Endodermal cell (in vitro differentiated cells): ENCODE measurements around the gene TARDBP. TPM values are rescaled to one million over a fixed set of nuclear protein-coding genes. Genes with fewer than 3 reads are reported as not detected.

Experiments used
- DNase-seq: peaks from one replicate; pipeline ENCODE4 v3.0.0-alpha.2; 2017
- H3K27ac ChIP-seq: 2 replicates; pipeline ENCODE4 v1.5.1; 2013; ENCODE audit warnings: mild to moderate bottlenecking, low read depth, low read length, moderate library complexity
- H3K27me3 ChIP-seq: 2 replicates; pipeline ENCODE4 v1.6.1; 2013; ENCODE audit warnings: mild to moderate bottlenecking, low read length, moderate library complexity; ENCODE audit not compliant: insufficient read depth, control insufficient read depth, poor library complexity, severe bottlenecking
- H3K36me3 ChIP-seq: 2 replicates; pipeline ENCODE4 v1.7.0; 2013; ENCODE audit warnings: mild to moderate bottlenecking, low read length, moderate library complexity; ENCODE audit not compliant: control insufficient read depth, insufficient read depth
- H3K4me1 ChIP-seq: one replicate; pipeline ENCODE4 v1.7.0; 2013; ENCODE audit warnings: low read length; ENCODE audit not compliant: control insufficient read depth, insufficient read depth
- H3K4me3 ChIP-seq: 2 replicates; pipeline ENCODE4 v1.5.1; 2013; ENCODE audit warnings: mild to moderate bottlenecking, low read length, moderate library complexity
- H3K9ac ChIP-seq: 2 replicates; pipeline ENCODE4 v1.6.1; 2013; ENCODE audit warnings: mild to moderate bottlenecking, low read length, moderate library complexity; ENCODE audit not compliant: poor library complexity, severe bottlenecking; ENCODE audit errors: extremely low read depth
- H3K9me3 ChIP-seq: 2 replicates; pipeline ENCODE4 v1.6.1; 2013; ENCODE audit warnings: mild to moderate bottlenecking, low read length, moderate library complexity; ENCODE audit not compliant: control insufficient read depth
- H3K27ac Mint-ChIP-seq: 2 replicates; pipeline ENCODE4 v1.8.0; 2020; ENCODE audit warnings: mixed read lengths
- H3K27me3 Mint-ChIP-seq: 2 replicates; pipeline ENCODE4 v1.8.0; 2021; ENCODE audit warnings: mild to moderate bottlenecking, mixed read lengths; ENCODE audit not compliant: insufficient read depth
- H3K36me3 Mint-ChIP-seq: 2 replicates; pipeline ENCODE4 v1.8.0; 2020; ENCODE audit warnings: low read depth, mixed read lengths
- H3K4me1 Mint-ChIP-seq: 2 replicates; pipeline ENCODE4 v1.8.0; 2020; ENCODE audit warnings: mixed read lengths
- H3K4me3 Mint-ChIP-seq: 2 replicates; pipeline ENCODE4 v1.8.0; 2020; ENCODE audit warnings: mild to moderate bottlenecking, moderate library complexity, mixed read lengths
- H3K9me3 Mint-ChIP-seq: 2 replicates; pipeline ENCODE4 v1.8.0; 2020; ENCODE audit warnings: mild to moderate bottlenecking, mixed read lengths
- WGBS, 2 experiments: methylation state at CpG; one replicate each; pipeline versions ENCODE4 v1.1.5 to v1.1.7; 2013; ENCODE audit warnings: missing lambda C conversion rate in 2 of 2, mixed read lengths in 1 of 2; ENCODE audit not compliant: insufficient coverage in 1 of 2, insufficient read length in 1 of 2; 5-methylcytosine and 5-hydroxymethylcytosine counted together
- total RNA-seq, 2 donors: library from RNA; stranded (reverse); fragmentation: NEBNext Ultra II Directional in 1 of 2; extraction: Animal tissue kit (Norgen Biotek cat#: 25700) in 1 of 2; gene quantifications; 2 replicates in 1 of 2; 3 replicates in 1 of 2; pipeline ENCODE4 v1.2.1, GENCODE V29; 2021
- TF ChIP-seq, protein P1 (sequence below): fragments of 200-600 bp; sonication (generic); conservative IDR thresholded peaks from 2 replicates; pipeline ENCODE4 v1.5.0; 2021; ENCODE audit warnings: antibody characterized with exemption, mild to moderate bottlenecking

Gene TARDBP
- total RNA-seq, 2 donors from 2014 or later: 203 to 216 TPM

DNA sequence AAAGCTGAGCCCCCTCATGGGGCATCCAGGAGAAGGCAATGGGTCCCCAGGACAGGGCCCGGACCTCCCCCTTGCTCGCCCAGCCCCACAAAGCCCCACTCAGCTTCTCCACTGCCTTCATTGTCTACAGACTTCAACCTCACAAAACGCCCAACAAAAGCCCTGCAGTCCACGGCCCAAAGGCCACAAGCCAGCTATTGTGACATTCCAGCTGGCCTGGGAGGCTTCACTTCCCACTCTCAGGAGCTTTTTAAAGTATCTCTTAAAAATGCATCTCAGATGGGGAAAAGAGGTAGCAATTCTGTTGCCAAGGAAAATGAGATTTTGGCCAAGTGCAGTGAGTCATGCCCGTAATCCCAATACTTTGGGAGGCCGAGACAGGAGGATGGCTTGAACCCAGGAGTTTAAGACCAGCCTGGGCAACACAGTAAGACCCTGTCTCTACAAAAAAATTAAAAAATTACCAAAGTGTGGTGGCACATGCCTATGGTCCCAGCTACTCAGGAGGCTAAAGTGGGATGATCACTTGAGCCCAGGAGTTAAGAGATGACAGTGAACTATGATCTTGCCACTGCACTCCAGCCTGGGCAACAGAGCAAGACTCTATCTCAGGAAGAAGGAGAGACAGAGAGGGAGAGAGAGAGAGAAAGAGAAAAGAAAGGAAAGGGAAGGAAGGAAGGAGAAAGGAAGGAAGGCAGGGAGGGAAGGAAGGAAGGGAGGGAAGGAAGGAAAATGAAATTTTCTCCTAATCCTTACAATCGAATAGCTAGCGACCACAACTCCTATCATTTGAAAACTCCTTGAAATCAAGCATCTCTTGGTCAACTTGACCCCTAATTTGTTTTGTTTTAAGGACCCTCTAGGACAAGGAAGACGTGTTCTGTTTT is 31.4 kb upstream of the TARDBP start:
- peak; percentile 63 for DNase-seq
- no peak overlapping the region for H3K27ac Mint-ChIP-seq
- H3K27ac ChIP-seq: peak overlapping the region; percentile 100

DNA sequence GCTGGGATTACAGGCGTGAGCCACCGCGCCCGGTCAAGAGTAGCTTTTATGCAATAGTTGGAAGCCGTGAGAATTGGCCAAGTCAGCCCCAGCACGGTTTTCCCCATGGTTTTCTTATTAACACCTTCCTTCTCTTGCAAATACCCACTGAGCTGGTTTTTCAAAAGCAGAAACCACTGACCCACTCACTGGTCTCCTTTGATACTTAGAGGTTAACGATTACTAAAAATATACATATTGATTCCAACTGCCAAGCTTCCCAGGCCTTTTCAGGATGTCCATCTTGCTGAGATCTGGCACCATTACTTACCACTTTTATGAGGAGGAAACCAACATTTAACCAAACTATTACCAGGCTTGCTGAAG is 25.9 kb upstream of the TARDBP start:
- H3K9me3 ChIP-seq: no peaks in the 10 kb centered on the region
- H3K9me3 Mint-ChIP-seq: no peaks in the 10 kb centered on the region
- WGBS, 2 experiments: 90 to 91% methylated on average over 7 of the region's 7 CpGs
- DNase-seq: no peak
- no peak overlapping the region for H3K4me3 Mint-ChIP-seq
- no peak overlapping the region for H3K27ac ChIP-seq
- H3K36me3 ChIP-seq: no peaks in the 10 kb centered on the region
- H3K4me1 Mint-ChIP-seq: no peaks in the 10 kb centered on the region
- no peaks in the 10 kb centered on the region for H3K36me3 Mint-ChIP-seq
- TF ChIP-seq, protein P1, sequence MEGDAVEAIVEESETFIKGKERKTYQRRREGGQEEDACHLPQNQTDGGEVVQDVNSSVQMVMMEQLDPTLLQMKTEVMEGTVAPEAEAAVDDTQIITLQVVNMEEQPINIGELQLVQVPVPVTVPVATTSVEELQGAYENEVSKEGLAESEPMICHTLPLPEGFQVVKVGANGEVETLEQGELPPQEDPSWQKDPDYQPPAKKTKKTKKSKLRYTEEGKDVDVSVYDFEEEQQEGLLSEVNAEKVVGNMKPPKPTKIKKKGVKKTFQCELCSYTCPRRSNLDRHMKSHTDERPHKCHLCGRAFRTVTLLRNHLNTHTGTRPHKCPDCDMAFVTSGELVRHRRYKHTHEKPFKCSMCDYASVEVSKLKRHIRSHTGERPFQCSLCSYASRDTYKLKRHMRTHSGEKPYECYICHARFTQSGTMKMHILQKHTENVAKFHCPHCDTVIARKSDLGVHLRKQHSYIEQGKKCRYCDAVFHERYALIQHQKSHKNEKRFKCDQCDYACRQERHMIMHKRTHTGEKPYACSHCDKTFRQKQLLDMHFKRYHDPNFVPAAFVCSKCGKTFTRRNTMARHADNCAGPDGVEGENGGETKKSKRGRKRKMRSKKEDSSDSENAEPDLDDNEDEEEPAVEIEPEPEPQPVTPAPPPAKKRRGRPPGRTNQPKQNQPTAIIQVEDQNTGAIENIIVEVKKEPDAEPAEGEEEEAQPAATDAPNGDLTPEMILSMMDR: no peak
- no peaks in the 10 kb centered on the region for H3K27me3 ChIP-seq
- H3K9ac ChIP-seq: no peak overlapping the region
- H3K4me3 ChIP-seq: no peak overlapping the region
- H3K27ac Mint-ChIP-seq: no peak overlapping the region
- no peaks in the 10 kb centered on the region for H3K4me1 ChIP-seq
- H3K27me3 Mint-ChIP-seq: no peaks in the 10 kb centered on the region

More for the DNA sequence above, 31.4 kb upstream of the TARDBP start:
- H3K9me3 ChIP-seq: no peaks in the 10 kb centered on the region
- H3K4me3 ChIP-seq: no peak overlapping the region
- peak overlapping the region; percentile 15 for H3K4me3 Mint-ChIP-seq
- H3K36me3 ChIP-seq: no peaks in the 10 kb centered on the region
- TF ChIP-seq, protein P1: no peak
- H3K9ac ChIP-seq: no peak overlapping the region
- H3K27me3 ChIP-seq: no peaks in the 10 kb centered on the region
- 82 to 86% methylated on average over 5 to 9 of the region's 9 CpGs for WGBS, 2 experiments
- peaks cover 11% of the 10 kb centered on the region for H3K4me1 Mint-ChIP-seq
- no peaks in the 10 kb centered on the region for H3K36me3 Mint-ChIP-seq
- H3K4me1 ChIP-seq: no peaks in the 10 kb centered on the region
- peaks cover 4% of the 10 kb centered on the region for H3K27me3 Mint-ChIP-seq
- H3K9me3 Mint-ChIP-seq: no peaks in the 10 kb centered on the region

DNA sequence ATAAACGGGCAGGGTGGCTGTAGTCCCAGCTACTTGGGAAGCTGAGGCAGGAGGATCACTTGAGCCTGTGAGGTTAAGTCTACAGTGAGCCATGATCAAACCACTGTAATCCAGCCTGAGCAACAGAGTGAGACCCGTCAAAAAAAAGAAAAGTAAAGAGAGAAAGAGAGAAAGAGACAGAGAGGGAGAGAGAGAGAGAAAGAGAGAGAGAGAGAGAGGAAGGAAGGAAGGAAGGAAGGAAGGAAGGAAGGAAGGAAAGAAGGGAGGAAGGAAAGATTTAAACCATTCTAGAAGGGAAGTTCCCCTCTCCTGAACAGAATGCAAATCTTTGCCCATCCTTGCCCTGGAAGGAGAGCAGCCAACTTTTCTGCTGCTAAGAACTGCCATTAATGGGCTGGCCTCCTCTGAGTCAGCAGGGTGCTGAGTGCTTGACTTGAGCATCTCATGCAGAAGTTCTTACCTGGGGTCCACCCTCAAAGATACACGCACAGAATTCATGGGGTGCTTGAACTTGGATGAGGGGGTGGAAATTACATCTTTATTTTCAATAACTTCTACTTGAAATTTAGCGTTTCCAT is 24.5 kb upstream of the TARDBP start:
- Mint-ChIP-seq H3K4me1 (no peaks in the 10 kb centered on the region), H3K27ac (no peak overlapping the region), H3K36me3 (no peaks in the 10 kb centered on the region), H3K27me3 (no peaks in the 10 kb centered on the region), H3K4me3 (no peak overlapping the region), H3K9me3 (no peaks in the 10 kb centered on the region)
- WGBS, 2 experiments: 90 to 93% methylated on average over 4 of the region's 4 CpGs
- Histone ChIP-seq H3K27ac (no peak overlapping the region), H3K9me3 (no peaks in the 10 kb centered on the region), H3K36me3 (no peaks in the 10 kb centered on the region), H3K9ac (no peak overlapping the region), H3K4me3 (no peak overlapping the region), H3K4me1 (no peaks in the 10 kb centered on the region), H3K27me3 (no peaks in the 10 kb centered on the region)
- TF ChIP-seq, protein P1: no peak
- DNase-seq: no peak
